ENCODE measurements around the gene ARCN1. TPM values are rescaled to one million over a fixed set of nuclear protein-coding genes. Genes with fewer than 3 reads are reported as not detected.
A peak's percentile ranks its signal among the peaks of the same experiment; 100 is the strongest.

ARCN1 gene
- total RNA-seq, 2 donors from 2014 or later, result 103 to 111 TPM

GRCh38 chr11:118527109-118527508 is 45.1 kb upstream of the ARCN1 start, which contains the start of gene TTC36:
TSS of gene TTC36 (plus strand) at chr11:118527474. CDS start at chr11:118527495, 21 bp downstream.
- TF ChIP-seq, protein P1, sequence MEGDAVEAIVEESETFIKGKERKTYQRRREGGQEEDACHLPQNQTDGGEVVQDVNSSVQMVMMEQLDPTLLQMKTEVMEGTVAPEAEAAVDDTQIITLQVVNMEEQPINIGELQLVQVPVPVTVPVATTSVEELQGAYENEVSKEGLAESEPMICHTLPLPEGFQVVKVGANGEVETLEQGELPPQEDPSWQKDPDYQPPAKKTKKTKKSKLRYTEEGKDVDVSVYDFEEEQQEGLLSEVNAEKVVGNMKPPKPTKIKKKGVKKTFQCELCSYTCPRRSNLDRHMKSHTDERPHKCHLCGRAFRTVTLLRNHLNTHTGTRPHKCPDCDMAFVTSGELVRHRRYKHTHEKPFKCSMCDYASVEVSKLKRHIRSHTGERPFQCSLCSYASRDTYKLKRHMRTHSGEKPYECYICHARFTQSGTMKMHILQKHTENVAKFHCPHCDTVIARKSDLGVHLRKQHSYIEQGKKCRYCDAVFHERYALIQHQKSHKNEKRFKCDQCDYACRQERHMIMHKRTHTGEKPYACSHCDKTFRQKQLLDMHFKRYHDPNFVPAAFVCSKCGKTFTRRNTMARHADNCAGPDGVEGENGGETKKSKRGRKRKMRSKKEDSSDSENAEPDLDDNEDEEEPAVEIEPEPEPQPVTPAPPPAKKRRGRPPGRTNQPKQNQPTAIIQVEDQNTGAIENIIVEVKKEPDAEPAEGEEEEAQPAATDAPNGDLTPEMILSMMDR (IDR thresholded peaks at IDR 0.05), result no peak

DNA sequence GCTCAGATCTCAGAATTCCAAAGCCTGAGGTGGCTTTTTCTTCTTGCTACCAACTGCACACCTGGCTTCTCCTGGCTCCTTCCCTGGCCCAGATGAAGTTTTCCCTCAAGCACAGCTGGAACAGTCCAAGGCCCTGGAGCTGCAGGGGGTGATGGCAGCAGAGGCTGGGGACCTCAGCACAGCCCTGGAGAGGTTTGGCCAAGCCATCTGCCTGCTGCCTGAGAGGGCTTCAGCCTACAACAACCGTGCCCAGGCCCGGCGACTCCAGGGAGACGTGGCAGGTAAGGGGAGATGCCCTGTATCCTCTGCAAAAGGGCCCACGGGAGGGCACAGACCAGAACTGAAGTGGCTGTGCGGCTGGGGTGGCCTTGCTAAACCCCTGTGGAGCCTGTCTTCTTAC is 43.7 kb upstream of the ARCN1 start:
- no peak overlapping the region for H3K27ac ChIP-seq
- TF ChIP-seq, protein P1 (IDR thresholded peaks at IDR 0.05), result no peak
- H3K27me3 ChIP-seq, result no peaks in the 10 kb centered on the region
- no peak overlapping the region for H3K4me3 ChIP-seq
- H3K4me1 ChIP-seq, result peaks cover 0 to 33% of the 10 kb centered on the region in 2 donors
- H3K9me3 ChIP-seq, result no peaks in the 10 kb centered on the region
- H3K36me3 ChIP-seq, result no peaks in the 10 kb centered on the region
- no peak for DNase-seq (ENCODE audit: low spot score)

More at GRCh38 chr11:118527109-118527508, 45.1 kb upstream of the ARCN1 start, which contains the start of gene TTC36:
- no peak within 1 kb of the TSS for H3K4me3 ChIP-seq
- DNase-seq (ENCODE audit: low spot score), result no peak
- H3K27ac ChIP-seq, result no peak within 1 kb of the TSS
- H3K9me3 ChIP-seq, result no peaks in the 10 kb centered on the region
- peaks cover 6% of the 10 kb centered on the region for H3K36me3 ChIP-seq
- peaks cover 0 to 40% of the 10 kb centered on the region in 2 donors for H3K4me1 ChIP-seq
- no peaks in the 10 kb centered on the region for H3K27me3 ChIP-seq

- peaks cover 0 to 28% of the 10 kb centered on the region in 2 donors for H3K4me1 ChIP-seq
- H3K4me3 ChIP-seq, result peak overlapping the region; percentile 67 to 80
- no peak overlapping the region for H3K27ac ChIP-seq
- H3K27me3 ChIP-seq, result no peaks in the 10 kb centered on the region
- DNase-seq (ENCODE audit: low spot score), result peak; percentile 46
- TF ChIP-seq, protein P1 (IDR thresholded peaks at IDR 0.05), result no peak
- H3K36me3 ChIP-seq, result no peaks in the 10 kb centered on the region
- H3K9me3 ChIP-seq, result no peaks in the 10 kb centered on the region
These were observed 42.5 kb upstream of the ARCN1 start for GRCh38 chr11:118529584-118530175.

- H3K27me3 ChIP-seq, result no peaks in the 10 kb centered on the region
- H3K4me3 ChIP-seq, result peak overlapping the region; percentile 67 to 80
- TF ChIP-seq, protein P1 (IDR thresholded peaks at IDR 0.05), result no peak
- peaks cover 0 to 23% of the 10 kb centered on the region in 2 donors for H3K4me1 ChIP-seq
- peak overlapping the region; percentile 70 to 83 for H3K27ac ChIP-seq
- DNase-seq (ENCODE audit: low spot score), result no peak
- H3K36me3 ChIP-seq, result no peaks in the 10 kb centered on the region
- no peaks in the 10 kb centered on the region for H3K9me3 ChIP-seq
These were observed 42.0 kb upstream of the ARCN1 start for GRCh38 chr11:118530180-118530682.

GRCh38 chr11:118530683-118531596 is 41.3 kb upstream of the ARCN1 start, which contains the start of gene TMEM25:
TSS of gene TMEM25 (plus strand) at chr11:118531192. CDS start at chr11:118531802, 610 bp downstream.
- peak within 1 kb of the TSS; percentile 70 to 83 for H3K27ac ChIP-seq
- DNase-seq (ENCODE audit: low spot score), result peak; percentile 60
- no peaks in the 10 kb centered on the region for H3K9me3 ChIP-seq
- peaks cover 0 to 23% of the 10 kb centered on the region in 2 donors for H3K4me1 ChIP-seq
- no peaks in the 10 kb centered on the region for H3K27me3 ChIP-seq
- H3K36me3 ChIP-seq, result no peaks in the 10 kb centered on the region
- TF ChIP-seq, protein P1 (IDR thresholded peaks at IDR 0.05), result no peak
- H3K4me3 ChIP-seq, result peak within 1 kb of the TSS; percentile 67 to 80

Data from right atrium auricular region (tissue), 2 donors.